Neural cell (in vitro differentiated cells): ENCODE measurements around the gene CPZ. TPM values are rescaled to one million over a fixed set of nuclear protein-coding genes. Genes with fewer than 3 reads are reported as not detected.

Source experiments
- H2AFZ ChIP-seq: fragments of 200-600, 300-800 bp; sonication (generic), shearing (Covaris generic); 2 replicates; pipeline ENCODE4 v1.6.0; 2014; ENCODE audit warnings: low read depth, mild to moderate bottlenecking, antibody characterized with exemption, low read length, moderate library complexity
- H3F3A ChIP-seq: fragments of 200-600 bp; shearing (Covaris generic); 2 replicates; pipeline ENCODE4 v1.6.1; 2016; ENCODE audit warnings: mild to moderate bottlenecking, moderate library complexity, mixed read lengths, antibody characterized with exemption, low read length; ENCODE audit not compliant: insufficient read depth, poor library complexity, severe bottlenecking
- H3K27ac ChIP-seq: fragments of 200-600, 300-800 bp; sonication (generic), shearing (Covaris generic); 2 replicates; pipeline ENCODE4 v1.5.1; 2014; ENCODE audit warnings: mild to moderate bottlenecking, low read length, moderate library complexity
- H3K27me3 ChIP-seq: fragments of 300-800, 200-600 bp; sonication (generic), shearing (Covaris generic); 2 replicates; pipeline ENCODE4 v1.6.0; 2014; ENCODE audit warnings: mild to moderate bottlenecking, low read depth, low read length, moderate library complexity; ENCODE audit not compliant: insufficient read depth
- H3K36me3 ChIP-seq: fragments of 300-800, 200-600 bp; sonication (generic), shearing (Covaris generic); 2 replicates; pipeline ENCODE4 v1.5.1; 2014; ENCODE audit warnings: mild to moderate bottlenecking, antibody characterized with exemption, low read length, moderate library complexity; ENCODE audit not compliant: insufficient read depth
- H3K4me2 ChIP-seq: fragments of 300-800, 200-600 bp; sonication (generic), shearing (Covaris generic); 2 replicates; pipeline ENCODE4 v1.6.0; 2014; ENCODE audit warnings: mild to moderate bottlenecking, low read length
- H3K4me3 ChIP-seq: fragments of 300-800, 200-600 bp; sonication (generic), shearing (Covaris generic); 2 replicates; pipeline ENCODE4 v1.5.1; 2014; ENCODE audit warnings: mild to moderate bottlenecking, low read length, moderate library complexity
- H3K79me2 ChIP-seq: fragments of 200-600 bp; shearing (Covaris generic); replicated peaks from 2 replicates; pipeline ENCODE4 v1.6.0; 2014; ENCODE audit warnings: mild to moderate bottlenecking, low read length, moderate library complexity; ENCODE audit not compliant: insufficient read depth
- H3K9ac ChIP-seq: fragments of 300-800, 200-600 bp; sonication (generic), shearing (Covaris generic); 2 replicates; pipeline ENCODE4 v1.6.1; 2016; ENCODE audit warnings: mild to moderate bottlenecking, low read length, mixed read lengths
- H3K9me2 ChIP-seq: fragments of 200-600 bp; shearing (Covaris generic); 2 replicates; pipeline ENCODE4 v1.6.1; 2016; ENCODE audit warnings: mild to moderate bottlenecking, low read length, mixed read lengths; ENCODE audit not compliant: insufficient read depth
- H3K9me3 ChIP-seq: fragments of 200-600, 300-800 bp; sonication (generic), shearing (Covaris generic); 2 replicates; pipeline ENCODE4 v1.6.1; 2016; ENCODE audit warnings: mild to moderate bottlenecking, mixed run types, low read length, moderate library complexity, mixed read lengths
- H4K20me1 ChIP-seq: fragments of 200-600 bp; shearing (Covaris generic); 2 replicates; pipeline ENCODE4 v1.6.1; 2016; ENCODE audit warnings: mild to moderate bottlenecking, mixed run types; ENCODE audit not compliant: insufficient read depth
- EP300 ChIP-seq: fragments of 450-650 bp; conservative IDR thresholded peaks from 2 replicates; pipeline ENCODE4 v1.6.1; 2014; ENCODE audit warnings: antibody characterized with exemption, mild to moderate bottlenecking, moderate library complexity; ENCODE audit not compliant: poor library complexity, severe bottlenecking
- EZH2 ChIP-seq: fragments of 200-600, 300-800 bp; shearing (Covaris generic), sonication (generic); IDR thresholded peaks from 2 replicates; pipeline ENCODE4 v1.6.1; 2014; ENCODE audit warnings: antibody characterized with exemption, low read length, borderline replicate concordance, mild to moderate bottlenecking; ENCODE audit not compliant: insufficient read depth, poor library complexity, severe bottlenecking
- MXI1 ChIP-seq: fragments of 450-650 bp; conservative IDR thresholded peaks from 2 replicates; pipeline ENCODE4 v1.6.1; 2014; ENCODE audit warnings: antibody characterized with exemption, mild to moderate bottlenecking; ENCODE audit not compliant: poor library complexity, severe bottlenecking
- POLR2AphosphoS5 ChIP-seq: IDR thresholded peaks from 2 replicates; pipeline ENCODE4 v1.6.1; 2012
- RAD21 ChIP-seq: fragments of 450-650 bp; conservative IDR thresholded peaks from 2 replicates; pipeline ENCODE4 v1.6.1; 2014; ENCODE audit warnings: antibody characterized with exemption, mild to moderate bottlenecking, moderate library complexity
- REST ChIP-seq: IDR thresholded peaks from 2 replicates; pipeline ENCODE4 v1.6.1; 2012; ENCODE audit warnings: borderline replicate concordance
- SMC3 ChIP-seq: fragments of 450-650 bp; conservative IDR thresholded peaks from 2 replicates; pipeline ENCODE4 v1.6.1; 2014; ENCODE audit warnings: antibody characterized with exemption, mild to moderate bottlenecking, moderate library complexity; ENCODE audit not compliant: poor library complexity
- TAF1 ChIP-seq: IDR thresholded peaks from 2 replicates; pipeline ENCODE4 v1.6.1; 2012; ENCODE audit warnings: low read depth
- polyA plus RNA-seq: library from polyadenylated mRNA; depleted of rRNA; stranded (reverse); fragments of >200 nt; gene quantifications from 2 replicates; pipeline ENCODE4 v1.2.3, GENCODE V29; 2014
- TF ChIP-seq, protein P1 (sequence below): fragments of 450-650 bp; IDR thresholded peaks from 2 replicates; pipeline ENCODE4 v1.5.1; 2014; ENCODE audit warnings: antibody characterized with exemption, mild to moderate bottlenecking, moderate library complexity; ENCODE audit not compliant: poor library complexity, severe bottlenecking

The CPZ gene
- polyA plus RNA-seq, 1 donor from 2014 or later = not detected

DNA sequence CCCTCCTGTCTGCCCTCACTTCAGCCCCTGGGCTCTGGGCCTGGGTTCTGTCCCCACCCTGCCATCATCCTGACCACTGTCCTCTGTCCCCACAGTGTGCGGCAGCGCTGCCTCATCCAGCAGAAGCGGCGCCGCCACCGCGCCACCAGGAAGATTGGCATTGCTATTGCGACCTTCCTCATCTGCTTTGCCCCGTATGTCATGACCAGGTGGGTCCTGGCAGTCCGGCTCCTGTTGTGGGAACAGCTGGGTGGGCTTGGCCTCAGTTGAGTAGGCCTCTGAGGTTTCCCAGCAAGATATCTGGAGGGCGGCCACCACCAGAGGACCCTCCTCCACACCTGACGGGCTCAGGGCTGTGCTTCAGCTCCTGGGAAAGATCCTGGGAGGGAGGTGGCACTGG is 10.1 kb upstream of the CPZ start:
- Histone ChIP-seq H3K9ac (no peak overlapping the region), H3K4me3 (no peak overlapping the region), H3K27ac (no peak overlapping the region), H3K27me3 (peaks cover 60% of the 10 kb centered on the region), H3K79me2 (no peaks in the 10 kb centered on the region), H3K9me3 (no peaks in the 10 kb centered on the region), H3K36me3 (no peaks in the 10 kb centered on the region), H3K9me2 (no peaks in the 10 kb centered on the region), H3K4me2 (no peak overlapping the region), H4K20me1 (no peaks in the 10 kb centered on the region), H2AFZ (no peak overlapping the region), H3F3A (no peaks in the 10 kb centered on the region)
- TF ChIP-seq EP300 (no peak), EZH2 (no peak), SMC3 (no peak), RAD21 (no peak), TAF1 (no peak), POLR2AphosphoS5 (no peak), REST (no peak), MXI1 (no peak)
- TF ChIP-seq, protein P1, sequence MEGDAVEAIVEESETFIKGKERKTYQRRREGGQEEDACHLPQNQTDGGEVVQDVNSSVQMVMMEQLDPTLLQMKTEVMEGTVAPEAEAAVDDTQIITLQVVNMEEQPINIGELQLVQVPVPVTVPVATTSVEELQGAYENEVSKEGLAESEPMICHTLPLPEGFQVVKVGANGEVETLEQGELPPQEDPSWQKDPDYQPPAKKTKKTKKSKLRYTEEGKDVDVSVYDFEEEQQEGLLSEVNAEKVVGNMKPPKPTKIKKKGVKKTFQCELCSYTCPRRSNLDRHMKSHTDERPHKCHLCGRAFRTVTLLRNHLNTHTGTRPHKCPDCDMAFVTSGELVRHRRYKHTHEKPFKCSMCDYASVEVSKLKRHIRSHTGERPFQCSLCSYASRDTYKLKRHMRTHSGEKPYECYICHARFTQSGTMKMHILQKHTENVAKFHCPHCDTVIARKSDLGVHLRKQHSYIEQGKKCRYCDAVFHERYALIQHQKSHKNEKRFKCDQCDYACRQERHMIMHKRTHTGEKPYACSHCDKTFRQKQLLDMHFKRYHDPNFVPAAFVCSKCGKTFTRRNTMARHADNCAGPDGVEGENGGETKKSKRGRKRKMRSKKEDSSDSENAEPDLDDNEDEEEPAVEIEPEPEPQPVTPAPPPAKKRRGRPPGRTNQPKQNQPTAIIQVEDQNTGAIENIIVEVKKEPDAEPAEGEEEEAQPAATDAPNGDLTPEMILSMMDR = no peak

DNA sequence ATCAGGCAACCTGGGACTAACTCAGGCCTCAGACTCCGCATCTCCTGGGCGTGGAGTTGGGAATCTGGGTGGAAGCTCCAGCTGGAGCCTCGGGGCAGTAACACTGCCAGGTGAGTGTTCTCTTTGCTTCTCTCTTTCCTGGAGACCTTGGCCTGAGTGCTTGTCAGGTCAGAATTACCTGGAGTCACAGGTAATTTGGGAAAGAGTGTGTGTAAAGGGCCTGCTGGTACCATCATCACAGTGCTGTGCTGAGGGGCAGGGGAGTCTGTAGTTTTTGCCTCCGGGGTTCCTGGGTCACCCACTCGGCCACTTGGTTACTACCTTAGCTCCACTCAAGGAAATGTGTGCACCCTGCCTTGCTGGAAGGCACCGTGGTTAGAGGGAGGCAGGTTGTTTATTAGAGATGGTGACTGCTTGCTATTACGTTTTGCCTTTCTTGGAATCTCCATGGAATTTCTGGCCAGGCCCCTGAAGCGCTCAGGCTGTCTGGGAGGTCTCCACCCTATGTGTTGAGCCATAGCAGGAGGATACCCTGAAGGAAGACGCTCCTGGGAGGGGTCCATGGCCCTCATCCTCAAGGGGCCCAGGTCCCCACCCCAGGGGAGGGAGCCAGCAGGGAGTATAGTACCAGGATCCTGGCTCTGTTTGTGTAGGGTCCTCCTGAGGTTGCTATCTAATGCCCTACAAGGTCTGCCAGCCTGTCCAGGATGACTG is 9.5 kb upstream of the CPZ start:
- no peaks in the 10 kb centered on the region for H3K9me3 ChIP-seq
- no peaks in the 10 kb centered on the region for H3K36me3 ChIP-seq
- H4K20me1 ChIP-seq = no peaks in the 10 kb centered on the region
- no peak overlapping the region for H3K4me3 ChIP-seq
- H3K4me2 ChIP-seq = no peak overlapping the region
- no peaks in the 10 kb centered on the region for H3K9me2 ChIP-seq
- TF ChIP-seq SMC3 (no peak), MXI1 (no peak), RAD21 (no peak), EP300 (no peak), POLR2AphosphoS5 (no peak), REST (no peak), EZH2 (no peak), TAF1 (no peak)
- TF ChIP-seq, protein P1 = no peak
- H2AFZ ChIP-seq = no peak overlapping the region
- no peak overlapping the region for H3K9ac ChIP-seq
- peaks cover 55% of the 10 kb centered on the region for H3K27me3 ChIP-seq
- H3F3A ChIP-seq = no peaks in the 10 kb centered on the region
- H3K79me2 ChIP-seq = no peaks in the 10 kb centered on the region
- H3K27ac ChIP-seq = no peak overlapping the region
